ENCODE measurements around the gene KCNH5. TPM values are rescaled to one million over a fixed set of nuclear protein-coding genes. Genes with fewer than 3 reads are reported as not detected.

The KCNH5 gene
- polyA plus RNA-seq, 1 of the 3 experiments (the other 2 are of a cell fraction): not detected

DNA sequence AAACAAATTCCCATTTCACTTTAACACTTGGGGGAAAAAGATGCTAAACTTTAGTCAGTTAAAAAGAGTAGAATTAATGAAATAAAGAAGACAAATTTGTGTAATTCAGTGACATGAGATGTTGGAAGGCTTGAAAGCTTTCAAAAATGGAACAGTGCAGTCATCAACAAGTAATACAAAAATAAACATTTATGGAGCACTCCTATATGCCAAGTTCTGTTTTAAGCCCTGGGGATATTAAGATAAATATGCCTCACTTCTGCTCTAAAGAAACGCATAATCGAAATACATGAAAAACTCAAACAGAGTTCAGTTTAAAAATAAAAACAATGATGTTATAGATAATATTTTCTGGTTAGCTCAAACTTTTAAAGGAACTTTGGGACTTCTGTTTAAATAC lies 93.0 kb downstream of the KCNH5 start:
- ChIA-PET POLR2A (no interaction called here), CTCF (no interaction called here)
- TF ChIP-seq MEF2A (IDR thresholded peaks at IDR 0.05; ENCODE audit: borderline replicate concordance, low read depth): no peak
- no peak for TF ChIP-seq SIN3A (IDR thresholded peaks at IDR 0.05; ENCODE audit: borderline replicate concordance, low read depth, low read length)
- no peak for TF ChIP-seq EZH2phosphoT487 (IDR thresholded peaks at IDR 0.05; ENCODE audit: borderline replicate concordance, low read depth)
- TF ChIP-seq, protein P1, sequence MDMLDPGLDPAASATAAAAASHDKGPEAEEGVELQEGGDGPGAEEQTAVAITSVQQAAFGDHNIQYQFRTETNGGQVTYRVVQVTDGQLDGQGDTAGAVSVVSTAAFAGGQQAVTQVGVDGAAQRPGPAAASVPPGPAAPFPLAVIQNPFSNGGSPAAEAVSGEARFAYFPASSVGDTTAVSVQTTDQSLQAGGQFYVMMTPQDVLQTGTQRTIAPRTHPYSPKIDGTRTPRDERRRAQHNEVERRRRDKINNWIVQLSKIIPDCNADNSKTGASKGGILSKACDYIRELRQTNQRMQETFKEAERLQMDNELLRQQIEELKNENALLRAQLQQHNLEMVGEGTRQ (IDR thresholded peaks at IDR 0.05; ENCODE audit: borderline replicate concordance, low read depth, low read length): no peak
- TF ChIP-seq, protein P2, sequence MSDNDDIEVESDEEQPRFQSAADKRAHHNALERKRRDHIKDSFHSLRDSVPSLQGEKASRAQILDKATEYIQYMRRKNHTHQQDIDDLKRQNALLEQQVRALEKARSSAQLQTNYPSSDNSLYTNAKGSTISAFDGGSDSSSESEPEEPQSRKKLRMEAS (IDR thresholded peaks at IDR 0.05; ENCODE audit: low read depth): no peak
- TF ChIP-seq FOXM1 (IDR thresholded peaks at IDR 0.05; ENCODE audit: low read depth): no peak
- TF ChIP-seq TAF1 (IDR thresholded peaks at IDR 0.05; ENCODE audit: borderline replicate concordance, low read depth, low read length): no peak
- TF ChIP-seq TEAD4 (IDR thresholded peaks at IDR 0.05; ENCODE audit: borderline replicate concordance, insufficient read depth): no peak
- no peak for TF ChIP-seq FOSL2 (IDR thresholded peaks at IDR 0.05; ENCODE audit: borderline replicate concordance, low read depth)

DNA sequence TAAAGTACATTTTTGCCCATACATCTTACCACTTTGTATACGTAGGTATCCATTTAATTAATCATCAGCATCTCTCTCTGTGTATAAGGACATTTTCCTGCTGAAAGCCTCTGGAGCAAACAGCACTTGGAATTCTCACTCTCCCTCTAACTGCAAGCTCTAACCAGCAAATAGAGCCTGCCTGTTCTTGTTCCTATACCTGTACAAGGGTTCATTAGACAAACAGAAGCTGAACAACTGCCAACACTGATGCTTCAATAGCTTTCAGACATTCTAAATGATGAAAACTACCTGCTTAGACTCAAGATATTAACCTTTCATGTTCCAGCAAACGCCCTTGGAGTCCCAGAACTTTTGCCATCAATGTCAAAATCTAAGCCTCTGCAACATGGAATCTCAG lies 98.0 kb downstream of the KCNH5 start:
- CTCF ChIA-PET: no interaction called here
- WGBS (ENCODE audit: low lambda C conversion rate): 45% methylated on average over 2 of the region's 2 CpGs
- H3F3A ChIP-seq (replicated peaks; ENCODE audit: insufficient read depth): peaks cover 4% of the 10 kb centered on the region
- H3K27ac ChIP-seq (ENCODE audit: low read depth in 2 of 2, low read length in 1 of 2): no peak overlapping the region
- no peak overlapping the region for H3K4me2 ChIP-seq
- no peaks in the 10 kb centered on the region for H4K20me1 ChIP-seq (ENCODE audit: insufficient read depth)
- H3K9me2 ChIP-seq: no peaks in the 10 kb centered on the region
- no peak overlapping the region for H3K9ac ChIP-seq
- no peaks in the 10 kb centered on the region for H3K27me3 ChIP-seq (ENCODE audit: insufficient read depth)
- peaks cover 0 to 13% of the 10 kb centered on the region in 2 experiments; a peak in 1 of 4 replicates for H3K4me1 ChIP-seq (ENCODE audit: control insufficient read depth in 1 of 2, insufficient read depth in 2 of 2, low read depth in 1 of 2, low read length in 1 of 2)
- TF ChIP-seq TCF12 (IDR thresholded peaks at IDR 0.05) (no peak), ELF1 (IDR thresholded peaks at IDR 0.05) (no peak), RAD21 (IDR thresholded peaks at IDR 0.05; ENCODE audit: low read length) (no peak), CHD2 (IDR thresholded peaks at IDR 0.05; ENCODE audit: low read length, partially characterized antibody) (no peak), GATA2 (CRISPR knock-in tag; IDR thresholded peaks at IDR 0.05) (no peak), FOXM1 (IDR thresholded peaks at IDR 0.05; ENCODE audit: low read depth) (no peak), YY1 (IDR thresholded peaks at IDR 0.05; ENCODE audit: low read depth) (no peak), EP300 (IDR thresholded peaks at IDR 0.05; ENCODE audit: borderline replicate concordance in 1 of 2, low read depth in 1 of 2, low read length in 1 of 2) (no peak), TAF1 (IDR thresholded peaks at IDR 0.05; ENCODE audit: borderline replicate concordance, low read depth, low read length) (no peak), GABPA (IDR thresholded peaks at IDR 0.05; ENCODE audit: low read depth) (no peak), POLR2AphosphoS5 (IDR thresholded peaks at IDR 0.05; ENCODE audit: low read depth, low read length) (no peak)
- TF ChIP-seq, protein P3, sequence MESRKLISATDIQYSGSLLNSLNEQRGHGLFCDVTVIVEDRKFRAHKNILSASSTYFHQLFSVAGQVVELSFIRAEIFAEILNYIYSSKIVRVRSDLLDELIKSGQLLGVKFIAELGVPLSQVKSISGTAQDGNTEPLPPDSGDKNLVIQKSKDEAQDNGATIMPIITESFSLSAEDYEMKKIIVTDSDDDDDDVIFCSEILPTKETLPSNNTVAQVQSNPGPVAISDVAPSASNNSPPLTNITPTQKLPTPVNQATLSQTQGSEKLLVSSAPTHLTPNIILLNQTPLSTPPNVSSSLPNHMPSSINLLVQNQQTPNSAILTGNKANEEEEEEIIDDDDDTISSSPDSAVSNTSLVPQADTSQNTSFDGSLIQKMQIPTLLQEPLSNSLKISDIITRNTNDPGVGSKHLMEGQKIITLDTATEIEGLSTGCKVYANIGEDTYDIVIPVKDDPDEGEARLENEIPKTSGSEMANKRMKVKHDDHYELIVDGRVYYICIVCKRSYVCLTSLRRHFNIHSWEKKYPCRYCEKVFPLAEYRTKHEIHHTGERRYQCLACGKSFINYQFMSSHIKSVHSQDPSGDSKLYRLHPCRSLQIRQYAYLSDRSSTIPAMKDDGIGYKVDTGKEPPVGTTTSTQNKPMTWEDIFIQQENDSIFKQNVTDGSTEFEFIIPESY (IDR thresholded peaks at IDR 0.05; ENCODE audit: borderline replicate concordance, low read depth): no peak
- TF ChIP-seq, protein P4, sequence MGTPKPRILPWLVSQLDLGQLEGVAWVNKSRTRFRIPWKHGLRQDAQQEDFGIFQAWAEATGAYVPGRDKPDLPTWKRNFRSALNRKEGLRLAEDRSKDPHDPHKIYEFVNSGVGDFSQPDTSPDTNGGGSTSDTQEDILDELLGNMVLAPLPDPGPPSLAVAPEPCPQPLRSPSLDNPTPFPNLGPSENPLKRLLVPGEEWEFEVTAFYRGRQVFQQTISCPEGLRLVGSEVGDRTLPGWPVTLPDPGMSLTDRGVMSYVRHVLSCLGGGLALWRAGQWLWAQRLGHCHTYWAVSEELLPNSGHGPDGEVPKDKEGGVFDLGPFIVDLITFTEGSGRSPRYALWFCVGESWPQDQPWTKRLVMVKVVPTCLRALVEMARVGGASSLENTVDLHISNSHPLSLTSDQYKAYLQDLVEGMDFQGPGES (IDR thresholded peaks at IDR 0.05; ENCODE audit: low read depth, low read length): no peak
- TF ChIP-seq, protein P5, sequence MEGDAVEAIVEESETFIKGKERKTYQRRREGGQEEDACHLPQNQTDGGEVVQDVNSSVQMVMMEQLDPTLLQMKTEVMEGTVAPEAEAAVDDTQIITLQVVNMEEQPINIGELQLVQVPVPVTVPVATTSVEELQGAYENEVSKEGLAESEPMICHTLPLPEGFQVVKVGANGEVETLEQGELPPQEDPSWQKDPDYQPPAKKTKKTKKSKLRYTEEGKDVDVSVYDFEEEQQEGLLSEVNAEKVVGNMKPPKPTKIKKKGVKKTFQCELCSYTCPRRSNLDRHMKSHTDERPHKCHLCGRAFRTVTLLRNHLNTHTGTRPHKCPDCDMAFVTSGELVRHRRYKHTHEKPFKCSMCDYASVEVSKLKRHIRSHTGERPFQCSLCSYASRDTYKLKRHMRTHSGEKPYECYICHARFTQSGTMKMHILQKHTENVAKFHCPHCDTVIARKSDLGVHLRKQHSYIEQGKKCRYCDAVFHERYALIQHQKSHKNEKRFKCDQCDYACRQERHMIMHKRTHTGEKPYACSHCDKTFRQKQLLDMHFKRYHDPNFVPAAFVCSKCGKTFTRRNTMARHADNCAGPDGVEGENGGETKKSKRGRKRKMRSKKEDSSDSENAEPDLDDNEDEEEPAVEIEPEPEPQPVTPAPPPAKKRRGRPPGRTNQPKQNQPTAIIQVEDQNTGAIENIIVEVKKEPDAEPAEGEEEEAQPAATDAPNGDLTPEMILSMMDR (IDR thresholded peaks at IDR 0.05): no peak
- H3K4me3 ChIP-seq (ENCODE audit: low read depth in 2 of 2, low read length in 1 of 2): no peak overlapping the region
- no peak overlapping the region for H2AFZ ChIP-seq (ENCODE audit: low read depth)
- no peak for DNase-seq
- H3K36me3 ChIP-seq (replicated peaks in 1 of 2; ENCODE audit: control insufficient read depth in 1 of 2, insufficient read depth in 2 of 2, low read length in 1 of 2): no peaks in the 10 kb centered on the region
- H3K79me2 ChIP-seq (ENCODE audit: insufficient read depth): no peaks in the 10 kb centered on the region
- POLR2A ChIA-PET: no interaction called here
- no peaks in the 10 kb centered on the region for H3K9me3 ChIP-seq

More for the DNA sequence above, 93.0 kb downstream of the KCNH5 start:
- H3K27ac ChIP-seq (ENCODE audit: low read depth in 2 of 2, low read length in 1 of 2): no peak overlapping the region
- DNase-seq: no peak
- H3K4me2 ChIP-seq: no peak overlapping the region
- no peak overlapping the region for H3K9ac ChIP-seq
- H3K4me3 ChIP-seq (ENCODE audit: low read depth in 2 of 2, low read length in 1 of 2): no peak overlapping the region
- WGBS (ENCODE audit: low lambda C conversion rate): 83% methylated on average over 2 of the region's 2 CpGs
- peaks cover 0 to 6% of the 10 kb centered on the region in 2 experiments; a peak in 1 of 4 replicates for H3K4me1 ChIP-seq (ENCODE audit: control insufficient read depth in 1 of 2, insufficient read depth in 2 of 2, low read depth in 1 of 2, low read length in 1 of 2)
- H4K20me1 ChIP-seq (ENCODE audit: insufficient read depth): no peaks in the 10 kb centered on the region
- no peaks in the 10 kb centered on the region for H3K36me3 ChIP-seq (replicated peaks in 1 of 2; ENCODE audit: control insufficient read depth in 1 of 2, insufficient read depth in 2 of 2, low read length in 1 of 2)
- peaks cover 12% of the 10 kb centered on the region for H3F3A ChIP-seq (replicated peaks; ENCODE audit: insufficient read depth)
- no peaks in the 10 kb centered on the region for H3K9me3 ChIP-seq
- H3K79me2 ChIP-seq (ENCODE audit: insufficient read depth): no peaks in the 10 kb centered on the region
- H3K9me2 ChIP-seq: no peaks in the 10 kb centered on the region
- H2AFZ ChIP-seq (ENCODE audit: low read depth): no peak overlapping the region
- no peaks in the 10 kb centered on the region for H3K27me3 ChIP-seq (ENCODE audit: insufficient read depth)

Measured in SK-N-SH (cell line).